ENCODE measurements around the gene RHOBTB3.

DNA sequence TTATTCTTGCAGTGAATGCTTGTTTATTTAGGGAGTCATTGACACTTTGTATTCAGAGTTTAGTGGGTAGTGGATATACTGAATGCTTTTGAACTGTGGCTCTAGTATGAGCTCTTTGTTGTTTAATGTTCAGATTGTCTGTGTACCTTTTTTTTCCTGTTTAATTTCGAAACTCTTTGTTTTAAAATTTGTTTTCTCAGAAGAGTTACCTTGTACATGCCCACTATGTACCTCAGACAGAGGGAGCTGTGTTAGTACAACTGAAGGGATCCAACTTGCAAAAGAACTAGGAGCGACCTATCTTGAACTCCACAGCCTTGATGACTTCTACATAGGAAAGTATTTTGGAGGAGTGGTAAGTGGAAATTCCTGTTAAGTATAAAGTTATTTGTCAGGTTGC lies 17.0 kb downstream of the RHOBTB3 start:
- TF ChIP-seq HDAC2 (IDR thresholded peaks at IDR 0.05) = no peak
- TF ChIP-seq, protein P1, sequence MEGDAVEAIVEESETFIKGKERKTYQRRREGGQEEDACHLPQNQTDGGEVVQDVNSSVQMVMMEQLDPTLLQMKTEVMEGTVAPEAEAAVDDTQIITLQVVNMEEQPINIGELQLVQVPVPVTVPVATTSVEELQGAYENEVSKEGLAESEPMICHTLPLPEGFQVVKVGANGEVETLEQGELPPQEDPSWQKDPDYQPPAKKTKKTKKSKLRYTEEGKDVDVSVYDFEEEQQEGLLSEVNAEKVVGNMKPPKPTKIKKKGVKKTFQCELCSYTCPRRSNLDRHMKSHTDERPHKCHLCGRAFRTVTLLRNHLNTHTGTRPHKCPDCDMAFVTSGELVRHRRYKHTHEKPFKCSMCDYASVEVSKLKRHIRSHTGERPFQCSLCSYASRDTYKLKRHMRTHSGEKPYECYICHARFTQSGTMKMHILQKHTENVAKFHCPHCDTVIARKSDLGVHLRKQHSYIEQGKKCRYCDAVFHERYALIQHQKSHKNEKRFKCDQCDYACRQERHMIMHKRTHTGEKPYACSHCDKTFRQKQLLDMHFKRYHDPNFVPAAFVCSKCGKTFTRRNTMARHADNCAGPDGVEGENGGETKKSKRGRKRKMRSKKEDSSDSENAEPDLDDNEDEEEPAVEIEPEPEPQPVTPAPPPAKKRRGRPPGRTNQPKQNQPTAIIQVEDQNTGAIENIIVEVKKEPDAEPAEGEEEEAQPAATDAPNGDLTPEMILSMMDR (IDR thresholded peaks at IDR 0.05) = no peak
- no peak for TF ChIP-seq ZFP36 (IDR thresholded peaks at IDR 0.05; ENCODE audit: borderline replicate concordance, partially characterized antibody)

Data from A549 (cell line).